Right lobe of liver (tissue), 4 donors: Measurements from ENCODE around the gene COL6A1.

Experiments used
- CTCF ChIP-seq, 4 donors: fragments of 200-600 bp in 3 of 4; fragments of 450-650 bp in 1 of 4; IDR thresholded peaks; one replicate each; pipeline versions ENCODE4 v1.5.1 to v1.8.0; 2016 to 2022; ENCODE audit warnings: antibody characterized with exemption in 4 of 4, mild to moderate bottlenecking in 2 of 4
- POLR2A ChIP-seq: fragments of 450-650 bp; IDR thresholded peaks from one replicate; pipeline ENCODE4 v1.6.1; 2017; ENCODE audit warnings: antibody characterized with exemption, mild to moderate bottlenecking
- donor health status: DM: no; HTN: no; CAD: no.
- donor health status: DM: no; HTN: no; CAD: no.
- donor health status: DM: no; HTN: yes; CAD: no.

GRCh38 chr21:46036696-46037330, 55.2 kb downstream of the COL6A1 start:
- TF ChIP-seq CTCF (IDR thresholded peaks at IDR 0.05) (no peak), POLR2A (no peak)
